B cell (primary cell): ENCODE data around the gene LYAR.

ENCODE experiments used
- CTCF ChIP-seq: fragments of 200-600 bp; IDR thresholded peaks from one replicate; pipeline ENCODE4 v1.8.0; 2022; ENCODE audit warnings: antibody characterized with exemption, mild to moderate bottlenecking
- EZH2 ChIP-seq: IDR thresholded peaks from 2 replicates; pipeline ENCODE4 v1.6.1; 2012; ENCODE audit warnings: borderline replicate concordance, low read depth, mild to moderate bottlenecking, moderate library complexity, low read length; ENCODE audit not compliant: insufficient read depth, poor library complexity, severe bottlenecking

DNA sequence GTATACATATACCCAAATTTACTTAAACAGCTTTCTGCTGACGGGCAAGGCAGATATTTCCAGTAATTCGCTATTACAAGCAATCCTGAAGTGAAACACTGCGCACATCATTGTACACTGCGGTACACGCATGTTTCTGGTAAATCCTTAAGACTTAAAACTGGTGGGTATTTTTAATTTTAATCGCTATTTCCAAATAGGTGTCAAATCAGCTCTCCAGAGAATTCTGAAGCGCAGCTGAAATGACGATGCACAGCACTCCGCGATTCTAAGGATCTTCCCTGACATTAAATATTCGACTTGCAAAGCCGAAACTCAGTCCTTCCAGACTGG, 42.3 kb downstream of the LYAR start:
- TF ChIP-seq CTCF = no peak
- TF ChIP-seq EZH2 = no peak
